Activated T-cell treated with anti-CD3 and anti-CD28 coated beads for 24 hours (primary cell): ENCODE measurements around the gene METRNL.
"Not testable (repeated sequence)": the region's sequence is repeated elsewhere in the genome, so short reads cannot be mapped to it uniquely, and the experiment has no call there.

ENCODE experiments used
- DNase-seq: peaks from one replicate; pipeline ENCODE4 v3.0.0-alpha.2; 2020; ENCODE audit warnings: low read depth

METRNL gene

DNA sequence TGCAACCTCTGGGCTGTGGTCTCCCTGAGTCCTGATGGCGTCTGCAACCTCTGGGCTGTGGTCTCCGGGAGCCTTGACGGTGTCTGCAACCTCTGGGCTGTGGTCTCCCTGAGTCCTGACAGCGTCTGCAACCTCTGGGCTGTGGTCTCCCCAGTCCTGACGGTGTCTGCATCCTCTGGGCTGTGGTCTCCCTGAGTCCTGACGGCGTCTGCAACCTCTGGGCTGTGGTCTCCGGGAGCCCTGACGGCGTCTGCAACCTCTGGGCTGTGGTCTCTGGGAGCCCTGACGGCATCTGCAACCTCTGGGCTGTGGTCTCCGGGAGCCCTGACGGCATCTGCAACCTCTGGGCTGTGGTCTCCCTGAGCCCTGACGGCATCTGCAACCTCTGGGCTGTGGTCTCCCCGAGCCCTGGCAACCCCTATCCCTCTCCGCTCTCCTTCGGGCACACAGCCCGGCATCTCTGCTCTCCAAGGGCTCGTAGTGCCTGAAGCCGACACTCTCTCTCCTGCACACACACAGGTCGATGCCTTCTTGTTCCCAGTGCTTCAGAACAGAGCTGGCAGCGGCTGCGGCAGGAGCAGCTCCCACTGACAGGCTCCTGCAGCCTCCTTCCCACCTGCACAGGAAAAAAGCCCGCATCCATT, 45.6 kb downstream of the METRNL start:
- no peak for DNase-seq

DNA sequence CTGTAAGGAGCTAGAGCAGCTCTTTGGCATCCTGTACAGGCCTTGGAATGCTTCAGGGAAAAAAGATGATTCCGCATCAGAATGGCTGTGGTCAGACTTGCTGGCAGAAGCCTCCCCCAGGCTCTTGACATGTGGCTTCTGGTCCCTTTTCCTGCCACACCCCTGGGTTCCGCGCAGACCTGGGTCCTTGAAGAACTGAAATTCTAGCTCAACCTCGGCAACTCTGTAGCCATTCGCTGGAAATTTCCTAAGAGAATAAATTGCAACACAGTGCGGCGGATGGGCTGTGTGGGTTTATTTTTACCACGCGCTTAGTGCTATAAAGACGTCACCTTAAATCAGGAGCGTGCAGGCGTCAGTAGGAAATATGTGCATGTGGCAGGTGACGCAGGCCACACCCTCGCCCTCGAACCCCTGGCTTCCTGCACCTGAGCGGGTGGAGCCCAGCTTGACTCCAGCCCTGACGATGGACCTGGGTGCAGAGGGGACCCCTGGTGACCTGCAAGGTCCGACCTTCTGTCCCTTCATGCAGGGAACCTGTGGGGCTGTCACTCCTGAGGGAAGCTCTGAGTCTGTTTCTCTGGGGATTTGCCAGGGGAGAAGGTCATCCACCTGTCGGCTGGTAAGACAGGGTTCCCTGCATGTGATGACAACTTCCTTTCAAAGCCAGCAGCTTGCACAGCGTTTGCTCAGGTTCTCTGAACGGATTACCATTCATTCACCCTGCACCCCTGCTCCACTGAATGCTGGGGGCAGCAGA, 46.3 kb downstream of the METRNL start:
- DNase-seq, result no peak

DNA sequence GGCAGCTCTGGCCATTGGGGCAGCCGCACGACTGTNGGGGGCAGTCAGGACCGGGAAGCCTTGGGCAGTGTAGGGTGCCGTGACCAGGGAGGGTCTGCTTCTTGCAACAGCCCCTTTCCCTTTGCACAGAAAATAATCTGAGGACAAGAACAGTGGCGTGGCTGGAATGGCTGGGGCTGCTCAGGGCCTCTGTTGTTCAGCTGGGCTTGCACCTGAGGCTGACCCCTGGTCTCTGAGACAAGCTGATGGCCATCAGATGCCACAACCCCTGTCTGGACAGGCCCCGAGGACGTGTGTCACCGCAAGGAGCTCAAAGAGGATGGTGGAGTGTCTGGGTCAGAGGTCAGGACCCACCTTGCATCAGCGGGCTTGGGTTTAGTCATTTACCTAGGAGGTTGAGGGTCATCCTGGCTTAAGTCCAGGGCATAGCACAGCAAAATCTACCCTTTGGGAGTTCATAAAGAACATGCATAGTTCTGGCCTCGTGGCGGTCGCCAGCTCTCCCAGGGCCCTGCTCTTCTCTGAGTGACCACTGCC, 46.9 kb downstream of the METRNL start:
- DNase-seq, result no peak

DNA sequence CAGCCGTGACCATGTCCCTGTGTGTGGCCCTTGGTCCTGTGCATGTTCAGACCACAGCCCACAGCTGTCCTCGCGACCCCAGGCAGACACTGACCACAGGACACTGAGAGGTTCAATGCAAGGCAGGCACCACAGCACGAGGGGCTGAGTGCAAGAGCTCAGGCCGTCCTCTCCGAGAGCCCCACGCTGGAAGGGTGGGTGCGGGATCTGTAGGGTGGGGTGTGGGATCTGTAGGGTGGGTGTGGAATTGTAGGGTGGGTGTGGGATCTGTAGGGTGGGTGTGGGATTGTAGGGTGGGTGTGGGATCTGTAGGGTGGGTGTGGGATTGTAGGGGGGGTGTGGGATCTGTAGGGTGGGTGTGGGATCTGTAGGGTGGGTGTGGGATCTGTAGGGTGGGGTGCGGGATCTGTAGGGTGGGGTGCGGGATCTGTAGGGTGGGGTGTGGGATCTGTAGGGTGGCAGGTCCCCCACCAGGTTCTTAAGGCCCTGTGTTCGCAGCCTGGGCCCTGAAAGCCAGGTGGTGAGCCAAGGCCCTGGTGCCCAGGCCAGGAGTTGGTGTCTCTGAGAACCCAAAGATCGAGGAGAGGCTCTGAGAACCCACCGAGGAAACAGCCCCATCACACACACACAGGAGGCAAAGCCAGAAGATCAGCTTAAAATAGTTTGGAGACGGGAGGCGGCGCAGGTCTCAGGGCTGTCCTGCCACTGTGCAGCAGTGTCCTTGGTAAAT, 48.2 kb downstream of the METRNL start:
- DNase-seq, result no peak

DNA sequence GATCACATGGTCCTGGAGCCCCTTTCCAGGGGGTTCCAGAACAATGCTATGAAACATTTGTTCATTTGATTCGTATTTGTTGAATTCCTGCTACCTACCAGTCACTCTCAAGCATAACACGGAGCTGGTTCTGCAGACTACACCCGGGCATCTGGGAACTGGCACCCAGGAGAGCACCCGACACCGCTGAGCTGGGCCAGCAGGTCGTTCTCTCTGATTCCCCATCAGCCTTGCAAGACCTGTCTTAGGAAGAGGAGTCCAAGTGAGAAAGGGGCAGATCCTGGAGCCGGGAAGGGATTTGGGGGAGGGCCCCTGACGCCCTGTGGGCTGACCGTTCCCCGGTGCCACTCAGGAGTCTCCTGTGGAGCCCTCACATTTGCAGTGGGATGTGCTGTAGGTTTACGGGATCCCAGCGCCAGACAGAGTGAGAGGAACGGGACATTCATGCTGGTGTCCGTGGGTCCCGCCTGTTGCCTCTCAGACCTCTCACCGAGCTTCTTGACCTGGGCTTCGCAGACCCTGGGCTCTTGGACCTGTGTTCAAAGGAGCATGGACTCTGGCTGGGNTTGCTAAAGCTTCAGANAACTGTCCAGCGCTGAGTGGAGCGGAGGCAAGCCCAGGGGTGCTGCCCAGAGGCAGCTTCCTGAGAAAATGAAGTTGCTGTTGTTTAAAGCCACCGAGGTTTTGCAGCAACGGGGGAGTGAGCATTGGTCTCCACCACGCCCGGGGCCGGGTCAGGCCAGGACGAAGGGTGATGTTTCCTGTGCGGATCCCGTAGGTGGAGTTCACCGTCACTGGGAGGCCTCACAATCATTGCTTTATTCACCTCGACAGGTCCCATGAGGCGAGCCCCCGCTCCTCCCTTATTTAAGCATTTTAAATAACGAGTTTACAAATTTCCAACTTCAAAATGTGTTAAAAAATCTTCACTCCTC, 49.2 kb downstream of the METRNL start:
- DNase-seq, result no peak

DNA sequence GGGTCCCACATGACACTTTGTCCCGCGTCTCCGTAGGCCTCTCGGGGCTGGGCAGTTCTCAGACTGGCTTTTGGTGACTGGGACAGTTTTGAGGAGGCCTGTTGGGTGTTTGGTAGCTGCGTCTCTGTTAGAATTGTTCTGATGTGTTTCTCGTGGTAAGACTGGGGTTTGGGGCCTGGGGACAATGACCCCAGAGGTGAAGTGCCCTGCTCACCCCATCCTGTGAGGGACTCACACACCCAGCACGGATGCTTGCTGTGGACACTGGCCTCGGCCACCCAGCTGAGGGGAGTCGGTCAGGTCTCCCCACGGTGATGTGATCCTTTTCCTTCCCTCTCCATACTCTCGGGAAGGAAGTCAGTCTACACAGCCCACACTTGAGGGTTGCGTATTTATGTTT, 50.3 kb downstream of the METRNL start:
- no peak for DNase-seq

DNA sequence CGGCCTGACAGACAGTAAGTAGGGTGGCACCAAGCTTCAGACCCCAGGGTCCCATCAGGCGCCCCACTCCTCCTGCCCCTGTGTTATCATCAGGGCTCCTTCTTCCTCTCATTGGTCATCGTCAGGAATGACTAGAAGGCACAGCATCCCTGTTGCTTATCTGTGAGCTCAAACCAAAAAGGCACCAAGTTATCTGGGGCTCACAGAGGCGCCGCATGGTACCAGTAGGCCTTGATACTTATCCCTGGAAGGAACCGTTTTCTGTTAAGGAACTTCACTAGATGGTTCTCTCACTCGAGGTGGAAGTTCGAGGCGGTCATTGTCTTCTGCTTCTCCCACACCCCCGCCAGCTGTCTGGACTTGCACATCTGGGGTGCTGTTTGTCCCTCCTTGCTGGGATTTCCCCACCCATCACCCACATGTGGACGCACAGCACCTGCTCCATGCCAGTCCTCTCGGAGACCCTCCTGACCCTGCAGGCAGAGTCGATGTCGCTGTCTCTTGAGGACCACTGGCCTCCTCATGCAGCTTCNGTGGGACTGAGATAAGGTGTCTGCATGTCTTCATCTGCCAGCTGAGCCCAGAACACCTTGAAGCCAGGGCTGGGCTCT, 52.1 kb downstream of the METRNL start:
- DNase-seq, result no peak

DNA sequence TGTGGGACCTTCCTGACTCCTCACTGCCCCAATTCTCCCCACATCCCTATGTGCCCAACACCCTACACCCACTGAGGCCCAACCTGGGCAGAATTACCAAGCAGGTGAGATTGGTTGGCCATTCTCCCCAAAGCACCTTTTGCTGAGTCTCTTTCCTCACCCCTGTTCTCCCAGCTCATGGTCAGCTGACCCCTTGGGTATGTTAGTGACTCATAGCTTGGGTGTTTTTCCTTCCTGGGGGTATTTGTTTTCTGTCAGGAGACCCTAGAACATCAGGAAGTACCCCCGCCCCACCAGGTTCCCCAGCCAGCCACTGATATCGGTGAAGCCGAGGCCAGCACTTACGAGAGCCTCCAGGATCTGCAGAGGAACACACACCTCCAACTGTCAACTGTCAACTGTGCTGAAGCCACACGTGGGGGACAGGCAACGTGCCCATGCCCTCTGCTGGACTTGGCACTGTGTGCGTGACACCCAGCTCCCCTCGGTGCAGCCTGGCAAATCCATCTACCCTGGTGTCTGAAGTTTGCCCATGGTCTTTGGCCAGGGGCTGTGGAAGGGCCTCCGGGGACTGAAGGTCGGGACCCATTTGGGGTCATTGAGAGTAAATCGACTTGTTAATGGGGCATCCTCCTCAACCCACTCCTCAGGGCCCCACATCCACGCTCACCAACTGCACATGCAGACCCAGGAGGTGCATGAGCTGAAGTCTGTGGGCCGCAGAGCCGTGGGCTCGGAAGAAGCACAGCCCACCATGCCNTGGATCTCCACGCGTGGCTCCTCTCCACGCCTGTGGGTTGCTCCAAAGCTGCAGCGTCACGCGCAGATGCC, 53.1 kb downstream of the METRNL start:
- no peak for DNase-seq

DNA sequence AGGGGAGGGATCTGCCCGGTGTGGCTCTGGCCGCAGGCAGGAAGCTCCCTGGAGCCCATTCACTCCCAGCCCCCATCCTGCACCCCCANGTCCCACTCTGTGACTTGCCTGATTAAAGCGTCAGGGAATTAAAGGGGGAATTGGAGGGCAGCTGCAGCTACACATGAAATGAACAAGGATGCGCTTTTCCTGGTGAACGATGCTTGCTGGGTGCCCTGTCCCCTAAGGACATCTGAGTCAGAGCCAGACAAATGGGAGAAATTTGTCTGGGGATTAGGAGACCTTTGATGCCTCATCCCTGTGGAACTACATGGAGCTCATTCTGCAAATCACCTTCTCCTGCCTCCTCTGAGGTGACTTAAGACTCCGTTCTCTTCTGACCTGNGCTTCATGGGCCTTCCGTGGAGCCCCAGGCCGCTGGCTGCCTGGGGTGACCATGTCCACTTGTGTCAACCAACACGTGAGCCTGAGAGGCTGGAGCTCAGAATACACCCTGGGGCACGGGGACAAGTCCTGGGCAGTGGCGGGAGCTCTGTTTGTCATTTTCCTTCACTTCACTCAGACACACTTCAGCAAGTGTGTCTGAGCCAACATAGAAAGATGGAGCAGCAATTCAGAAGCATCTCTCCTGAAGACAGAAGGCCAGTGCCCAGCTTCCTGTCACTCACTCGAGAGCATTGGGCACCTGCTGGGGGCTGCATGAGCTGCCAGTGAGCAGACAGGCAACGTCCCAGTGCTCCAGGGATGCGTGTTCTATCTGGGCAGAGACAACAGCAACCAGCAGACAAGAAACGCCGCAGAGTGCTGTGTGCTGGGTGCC, 54.1 kb downstream of the METRNL start:
- no peak for DNase-seq

DNA sequence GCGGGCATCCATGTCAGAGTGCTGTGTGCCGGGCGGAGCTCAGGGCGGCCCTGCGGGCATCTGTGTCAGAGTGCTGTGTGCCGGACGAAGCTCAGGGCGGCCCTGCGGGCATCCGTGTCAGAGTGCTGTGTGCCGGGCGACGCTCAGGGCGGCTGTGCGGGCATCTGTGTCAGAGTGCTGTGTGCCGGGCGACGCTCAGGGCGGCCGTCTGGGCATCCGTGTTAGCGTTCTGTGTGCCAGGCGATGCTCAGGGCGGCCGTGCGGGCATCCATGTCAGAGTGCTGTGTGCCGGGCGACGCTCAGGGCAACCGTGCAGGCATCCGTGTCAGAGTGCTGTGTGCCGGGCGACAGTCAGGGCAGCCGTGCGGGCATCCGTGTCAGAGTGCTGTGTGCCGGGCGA, 55.0 kb downstream of the METRNL start:
- not testable (repeated sequence) for DNase-seq

DNA sequence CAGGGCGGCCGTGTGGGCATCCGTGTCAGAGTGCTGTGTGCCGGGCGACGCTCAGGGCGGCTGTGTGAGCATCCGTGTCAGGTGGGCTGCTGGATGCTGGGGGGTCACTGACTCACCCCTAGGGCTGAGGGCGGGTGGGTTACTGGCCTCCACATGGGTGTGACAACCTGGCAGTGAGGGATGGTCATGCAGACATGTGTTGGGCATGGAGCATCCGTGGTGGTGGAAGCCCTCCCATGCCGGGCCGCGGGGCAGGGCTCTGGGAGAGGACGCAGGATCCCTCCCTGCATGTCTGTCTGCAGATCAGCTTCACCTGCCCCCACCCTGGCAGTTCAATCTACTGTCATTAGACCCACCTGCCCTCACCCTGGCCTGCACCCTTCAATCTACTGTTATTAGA, 56.3 kb downstream of the METRNL start:
- no peak for DNase-seq

DNA sequence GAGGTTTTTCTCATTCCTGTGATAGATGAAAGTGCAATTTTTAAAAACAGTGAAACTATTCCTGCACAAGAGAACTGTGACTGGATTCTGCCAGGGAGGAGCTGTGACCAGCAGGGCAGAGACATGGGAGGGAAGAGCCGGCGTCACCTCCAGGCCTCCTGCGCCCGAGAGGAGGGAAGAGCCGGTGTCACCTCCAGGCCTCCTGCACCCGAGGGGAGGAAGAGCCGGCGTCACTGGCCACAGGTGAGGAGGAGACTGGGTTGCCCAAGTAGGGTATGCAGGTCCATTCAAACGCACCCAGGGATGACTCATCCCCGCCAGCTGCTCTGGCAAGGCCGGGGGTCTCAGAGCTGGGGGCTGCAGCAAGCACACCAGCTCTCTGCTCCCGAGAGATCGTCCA, 56.7 kb downstream of the METRNL start:
- no peak for DNase-seq

DNA sequence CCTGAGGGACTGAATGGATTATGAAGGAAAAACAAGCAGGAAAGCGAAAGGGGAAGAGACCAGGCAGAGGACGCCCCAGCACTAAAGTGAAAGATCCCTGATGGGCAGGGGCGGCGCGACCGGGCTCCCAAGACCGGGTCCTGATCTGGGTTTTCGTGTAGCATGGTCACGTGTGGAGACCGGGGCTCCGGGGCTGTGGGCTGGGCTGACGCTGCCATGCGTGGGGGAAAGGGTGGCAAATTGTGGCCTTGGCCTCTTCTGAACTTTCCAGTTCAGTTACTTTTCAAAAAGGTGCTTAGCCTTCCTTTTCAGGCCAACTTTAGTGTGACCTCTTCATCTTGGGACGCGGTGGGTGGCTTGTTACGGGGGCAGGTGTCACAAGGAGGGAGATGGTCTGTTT, 57.5 kb downstream of the METRNL start:
- no peak for DNase-seq

DNA sequence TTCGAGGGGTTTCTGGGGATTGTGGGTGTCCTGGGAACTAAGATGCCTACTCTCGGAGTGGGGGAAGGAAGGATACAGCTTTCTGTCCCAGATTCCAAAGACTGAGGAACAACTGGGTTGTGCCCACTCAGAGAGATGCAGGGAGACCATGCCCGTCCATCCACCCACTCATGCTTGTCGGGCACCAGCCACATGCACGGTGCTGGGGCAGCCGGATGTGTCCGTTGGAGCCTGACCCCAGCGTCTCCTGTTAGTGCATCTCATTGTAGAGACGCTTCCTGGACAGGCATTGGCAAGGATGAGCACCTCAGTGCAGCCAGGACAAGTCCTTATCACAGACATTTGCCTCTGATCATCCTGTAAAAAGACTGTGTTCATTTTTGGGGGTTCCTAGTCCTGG, 58.1 kb downstream of the METRNL start:
- no peak for DNase-seq

DNA sequence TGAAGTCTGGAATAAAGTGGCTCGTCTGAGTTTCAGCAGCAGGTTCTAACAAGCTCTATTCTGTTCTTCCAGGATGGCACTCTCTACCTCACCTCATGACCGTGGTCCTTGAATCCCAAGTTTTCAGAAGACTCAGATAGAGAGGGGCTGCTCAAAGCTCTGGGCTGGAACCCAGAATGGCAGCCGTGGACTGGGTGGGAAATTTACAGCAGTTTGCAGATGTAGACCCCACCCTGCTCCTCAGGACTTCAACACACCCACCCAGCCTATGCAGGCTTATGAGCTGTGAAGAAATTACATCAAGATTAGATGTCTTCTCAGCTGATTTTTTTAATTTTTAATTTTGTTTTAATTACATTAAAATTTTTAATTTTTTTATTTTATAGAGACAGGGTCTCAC, 59.4 kb downstream of the METRNL start:
- DNase-seq, result no peak

DNA sequence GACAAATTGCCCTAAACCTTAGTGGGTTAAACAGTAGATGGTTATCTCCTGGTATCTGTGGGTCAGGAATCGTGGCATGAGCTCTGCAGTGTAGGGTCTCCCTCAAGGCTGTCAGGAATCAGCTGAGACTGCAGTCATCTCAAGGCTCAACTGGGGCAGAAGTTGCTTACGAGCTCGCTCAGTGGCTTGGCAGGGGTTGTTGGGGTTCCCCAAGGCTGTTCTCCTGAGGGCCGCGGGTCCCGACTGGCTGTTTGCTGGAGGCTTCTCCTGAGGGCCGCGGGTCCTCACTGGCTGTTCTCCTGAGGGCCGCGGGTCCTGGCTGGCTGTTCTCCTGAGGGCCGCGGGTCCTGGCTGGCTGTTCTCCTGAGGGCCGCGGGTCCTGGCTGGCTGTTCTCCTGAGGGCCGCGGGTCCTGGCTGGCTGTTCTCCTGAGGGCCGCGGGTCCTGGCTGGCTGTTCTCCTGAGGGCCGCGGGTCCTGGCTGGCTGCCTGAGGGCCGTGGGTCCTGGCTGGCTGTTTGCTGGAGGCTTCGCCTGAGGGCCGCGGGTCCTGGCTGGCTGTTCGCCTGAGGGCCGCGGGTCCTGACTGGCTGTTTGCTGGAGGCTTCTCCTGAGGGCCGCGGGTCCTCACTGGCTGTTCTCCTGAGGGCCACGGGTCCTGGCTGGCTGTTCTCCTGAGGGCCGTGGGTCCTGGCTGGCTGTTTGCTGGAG, 60.3 kb downstream of the METRNL start:
- not testable (repeated sequence) for DNase-seq

DNA sequence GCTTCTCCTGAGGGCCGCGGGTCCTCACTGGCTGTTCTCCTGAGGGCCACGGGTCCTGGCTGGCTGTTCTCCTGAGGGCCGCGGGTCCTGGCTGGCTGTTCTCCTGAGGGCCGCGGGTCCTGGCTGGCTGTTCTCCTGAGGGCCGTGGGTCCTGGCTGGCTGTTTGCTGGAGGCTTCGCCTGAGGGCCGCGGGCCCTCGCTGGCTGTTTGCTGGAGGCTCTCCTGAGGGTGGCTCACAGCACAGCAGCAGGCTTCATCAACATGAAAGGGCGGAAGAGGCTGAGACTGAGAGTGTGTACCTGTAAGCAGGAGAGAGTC, 60.8 kb downstream of the METRNL start:
- not testable (repeated sequence) for DNase-seq

DNA sequence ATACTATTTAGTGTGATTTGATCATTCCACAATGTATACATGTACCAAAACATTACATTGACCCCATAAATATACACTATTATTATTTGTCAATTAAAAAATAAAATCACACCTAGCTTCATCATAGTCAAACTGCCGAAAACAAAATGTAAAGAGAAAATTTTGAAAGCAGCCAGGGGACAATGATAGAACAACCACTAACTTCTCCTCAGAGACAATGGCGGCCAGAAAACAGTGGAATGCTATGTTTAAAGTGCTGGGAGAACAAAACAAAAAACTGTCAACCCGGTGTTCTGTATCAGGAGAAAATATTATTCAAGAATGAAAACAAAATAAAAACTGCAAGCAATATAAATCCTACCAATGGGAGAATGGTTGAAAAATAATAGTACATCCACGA, 63.2 kb downstream of the METRNL start:
- no peak for DNase-seq

DNA sequence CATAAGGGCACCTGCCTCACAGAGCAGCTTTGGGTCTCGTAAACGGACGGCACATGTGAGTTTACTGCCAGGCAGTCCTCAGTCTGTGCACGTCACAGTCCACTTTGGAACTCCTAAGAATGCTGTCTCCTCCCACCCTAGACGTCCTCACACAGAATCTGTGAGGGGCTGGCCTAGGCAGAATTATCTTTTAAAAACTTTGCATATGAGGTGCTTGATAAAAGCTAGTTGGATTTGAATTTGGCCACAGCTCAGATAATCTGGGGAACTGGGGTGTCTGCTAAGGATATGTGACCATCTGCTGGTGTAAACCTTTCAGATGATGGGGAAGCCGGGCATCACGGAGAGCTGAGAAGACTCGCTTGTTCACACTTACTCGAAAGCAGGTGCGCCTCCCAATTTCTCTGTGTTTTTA, 64.4 kb downstream of the METRNL start:
- DNase-seq, result no peak
